Astrocyte (in vitro differentiated cells and primary cell): ENCODE results near the gene SUSD2. TPM values are rescaled to one million over a fixed set of nuclear protein-coding genes. Genes with fewer than 3 reads are reported as not detected.

Experiments
- DNase-seq: peaks from one replicate; pipeline ENCODE4 v3.0.0-alpha.2; 2010; ENCODE audit warnings: low read depth
- FAIRE-seq: peaks from 2 replicates; lab custom pipeline; 2011; peaks lifted over from hg19 to GRCh38; lab: Jason Lieb, UNC
- H2AFZ ChIP-seq: 2 replicates; pipeline ENCODE4 v1.6.0; 2012; ENCODE audit warnings: low read depth, low read length, inconsistent platforms
- H3K27ac ChIP-seq: 2 replicates; pipeline ENCODE4 v1.5.1; 2011; ENCODE audit warnings: low read depth, low read length, inconsistent platforms
- H3K27me3 ChIP-seq: 2 replicates; pipeline ENCODE4 v1.6.0; 2011; ENCODE audit warnings: low read length, inconsistent platforms; ENCODE audit not compliant: insufficient read depth
- H3K36me3 ChIP-seq: 2 replicates; pipeline ENCODE4 v1.5.1; 2011; ENCODE audit warnings: low read length, inconsistent platforms; ENCODE audit not compliant: insufficient read depth
- H3K4me1 ChIP-seq: 2 replicates; pipeline ENCODE4 v1.5.1; 2011; ENCODE audit warnings: low read length, inconsistent platforms; ENCODE audit not compliant: insufficient read depth
- H3K4me2 ChIP-seq: 2 replicates; pipeline ENCODE4 v1.6.0; 2012; ENCODE audit warnings: low read length, inconsistent platforms
- H3K4me3 ChIP-seq: 2 replicates; pipeline ENCODE4 v1.5.1; 2011; ENCODE audit warnings: low read depth, mild to moderate bottlenecking, low read length, inconsistent platforms; ENCODE audit not compliant: insufficient read depth
- H3K79me2 ChIP-seq: 2 replicates; pipeline ENCODE4 v1.6.0; 2012; ENCODE audit warnings: mild to moderate bottlenecking, low read length, inconsistent platforms; ENCODE audit not compliant: insufficient read depth
- H3K9ac ChIP-seq: 2 replicates; pipeline ENCODE4 v1.6.0; 2012; ENCODE audit warnings: mild to moderate bottlenecking, low read length, inconsistent platforms
- H3K9me3 ChIP-seq: 2 replicates; pipeline ENCODE4 v1.5.1; 2012; ENCODE audit warnings: low read depth, mild to moderate bottlenecking, low read length, inconsistent platforms; ENCODE audit not compliant: insufficient read depth
- H4K20me1 ChIP-seq: 2 replicates; pipeline ENCODE4 v1.6.0; 2012; ENCODE audit warnings: low read length, inconsistent platforms; ENCODE audit not compliant: insufficient read depth
- H3K27ac Mint-ChIP-seq: one replicate; pipeline ENCODE4 v1.8.0; 2021; ENCODE audit warnings: mild to moderate bottlenecking, mixed read lengths; ENCODE audit not compliant: unreplicated experiment
- H3K27me3 Mint-ChIP-seq: one replicate; pipeline ENCODE4 v1.8.0; 2021; ENCODE audit warnings: low read depth, mixed read lengths; ENCODE audit not compliant: unreplicated experiment
- H3K36me3 Mint-ChIP-seq: one replicate; pipeline ENCODE4 v1.8.0; 2021; ENCODE audit warnings: low read depth, mixed read lengths; ENCODE audit not compliant: unreplicated experiment
- H3K4me1 Mint-ChIP-seq: one replicate; pipeline ENCODE4 v1.8.0; 2021; ENCODE audit warnings: low read depth, mixed read lengths; ENCODE audit not compliant: unreplicated experiment
- H3K4me3 Mint-ChIP-seq: one replicate; pipeline ENCODE4 v1.8.0; 2021; ENCODE audit warnings: mild to moderate bottlenecking, moderate library complexity, mixed read lengths; ENCODE audit not compliant: unreplicated experiment
- H3K9me3 Mint-ChIP-seq: one replicate; pipeline ENCODE4 v1.8.0; 2021; ENCODE audit warnings: mild to moderate bottlenecking, mixed read lengths; ENCODE audit not compliant: unreplicated experiment
- CTCF ChIP-seq: IDR thresholded peaks from 2 replicates; pipeline ENCODE4 v1.5.1; 2011; ENCODE audit warnings: low read depth, mild to moderate bottlenecking, inconsistent platforms, low read length, moderate library complexity; ENCODE audit not compliant: insufficient read depth
- EZH2 ChIP-seq: IDR thresholded peaks from 2 replicates; pipeline ENCODE4 v1.6.1; 2012; ENCODE audit warnings: mild to moderate bottlenecking, low read length, inconsistent platforms; ENCODE audit not compliant: insufficient read depth
- total RNA-seq: library from RNA; stranded (reverse); gene quantifications from 2 replicates; pipeline ENCODE4 v1.2.1, GENCODE V29; 2021

Gene SUSD2
- total RNA-seq, 1 donor from 2014 or later: 0.77 TPM

GRCh38 chr22:24144778-24145085 is 36.6 kb upstream of the SUSD2 start:
- no peaks in the 10 kb centered on the region for H3K9me3 Mint-ChIP-seq
- TF ChIP-seq EZH2: no peak
- no peak overlapping the region for H3K4me3 ChIP-seq
- peaks cover 15% of the 10 kb centered on the region for H3K36me3 Mint-ChIP-seq
- H3K4me1 ChIP-seq: peaks cover 28% of the 10 kb centered on the region
- H3K4me3 Mint-ChIP-seq: no peak overlapping the region
- no peak overlapping the region for H3K9ac ChIP-seq
- H3K4me2 ChIP-seq: no peak overlapping the region
- FAIRE-seq (no peak), DNase-seq (no peak)
- H3K27me3 ChIP-seq: no peaks in the 10 kb centered on the region
- H3K36me3 ChIP-seq: peaks cover 2% of the 10 kb centered on the region
- no peaks in the 10 kb centered on the region for H3K79me2 ChIP-seq
- H4K20me1 ChIP-seq: peaks cover 64% of the 10 kb centered on the region
- H3K9me3 ChIP-seq: no peaks in the 10 kb centered on the region
- peaks cover 21% of the 10 kb centered on the region for H3K4me1 Mint-ChIP-seq
- H3K27ac ChIP-seq: no peak overlapping the region
- no peak overlapping the region for H3K27ac Mint-ChIP-seq
- H3K27me3 Mint-ChIP-seq: no peaks in the 10 kb centered on the region
- no peak overlapping the region for H2AFZ ChIP-seq

- H3K9me3 ChIP-seq: no peaks in the 10 kb centered on the region
- H3K79me2 ChIP-seq: no peaks in the 10 kb centered on the region
- H3K36me3 ChIP-seq: peaks cover 2% of the 10 kb centered on the region
- H3K9me3 Mint-ChIP-seq: no peaks in the 10 kb centered on the region
- H3K36me3 Mint-ChIP-seq: peaks cover 13% of the 10 kb centered on the region
- peaks cover 28% of the 10 kb centered on the region for H3K4me1 ChIP-seq
- no peak for FAIRE-seq
- H3K27me3 ChIP-seq: no peaks in the 10 kb centered on the region
- peaks cover 21% of the 10 kb centered on the region for H3K4me1 Mint-ChIP-seq
- H3K4me3 Mint-ChIP-seq: peak overlapping the region; percentile 47
- H3K9ac ChIP-seq: no peak overlapping the region
- H3K27ac Mint-ChIP-seq: peak overlapping the region; percentile 21
- H4K20me1 ChIP-seq: peaks cover 67% of the 10 kb centered on the region
- no peak overlapping the region for H3K4me3 ChIP-seq
- H3K4me2 ChIP-seq: peak overlapping the region; percentile 63
- TF ChIP-seq CTCF: no peak
- no peak for TF ChIP-seq EZH2
- H3K27ac ChIP-seq: peak overlapping the region; percentile 22
- H3K27me3 Mint-ChIP-seq: no peaks in the 10 kb centered on the region
- no peak overlapping the region for H2AFZ ChIP-seq
- DNase-seq: no peak
Measured at GRCh38 chr22:24145446-24146193, 35.7 kb upstream of the SUSD2 start.

- TF ChIP-seq EZH2 (no peak), CTCF (no peak)
- Histone ChIP-seq H3K27me3 (no peaks in the 10 kb centered on the region), H3K4me3 (no peak overlapping the region), H3K9me3 (no peaks in the 10 kb centered on the region), H3K36me3 (peaks cover 2% of the 10 kb centered on the region), H2AFZ (no peak overlapping the region), H3K4me2 (peak overlapping the region; percentile 63), H4K20me1 (peaks cover 64% of the 10 kb centered on the region), H3K79me2 (no peaks in the 10 kb centered on the region), H3K9ac (no peak overlapping the region), H3K27ac (peak overlapping the region; percentile 22), H3K4me1 (peaks cover 28% of the 10 kb centered on the region)
- Mint-ChIP-seq H3K4me3 (peak overlapping the region; percentile 55), H3K27me3 (no peaks in the 10 kb centered on the region), H3K36me3 (peaks cover 13% of the 10 kb centered on the region), H3K9me3 (no peaks in the 10 kb centered on the region), H3K4me1 (peaks cover 21% of the 10 kb centered on the region), H3K27ac (peak overlapping the region; percentile 21)
- no peak for FAIRE-seq
- DNase-seq: peak; percentile 59
Measured at GRCh38 chr22:24146194-24146616, 35.1 kb upstream of the SUSD2 start.
